Measurements from ENCODE around the gene FADD.

GRCh38 chr11:70185348-70186055, 17.6 kb upstream of the FADD start:
- no peak for TF ChIP-seq EZH2 (IDR thresholded peaks at IDR 0.05)
- no peak for TF ChIP-seq POLR2AphosphoS5 (IDR thresholded peaks at IDR 0.05; ENCODE audit: borderline replicate concordance, low read depth, low read length)
